HFFc6 (cell line): ENCODE results near the gene LRRC34. TPM values are rescaled to one million over a fixed set of nuclear protein-coding genes. Genes with fewer than 3 reads are reported as not detected.

Source experiments
- DNase-seq: peaks from one replicate; pipeline ENCODE4 v3.0.0-alpha.2; 2018
- H3K27ac Mint-ChIP-seq: 2 replicates; pipeline ENCODE4 v1.8.0; 2020; ENCODE audit warnings: mild to moderate bottlenecking, mixed read lengths
- H3K27me3 Mint-ChIP-seq: 2 replicates; pipeline ENCODE4 v1.8.0; 2021; ENCODE audit warnings: mild to moderate bottlenecking, moderate library complexity, mixed read lengths; ENCODE audit not compliant: insufficient read depth
- H3K36me3 Mint-ChIP-seq: 2 replicates; pipeline ENCODE4 v1.8.0; 2021; ENCODE audit warnings: low read depth, mixed read lengths
- H3K4me1 Mint-ChIP-seq: 2 replicates; pipeline ENCODE4 v1.8.0; 2020; ENCODE audit warnings: low read depth, mixed read lengths
- H3K4me3 Mint-ChIP-seq: 2 replicates; pipeline ENCODE4 v1.8.0; 2020; ENCODE audit warnings: mild to moderate bottlenecking, moderate library complexity, mixed read lengths
- H3K9me3 Mint-ChIP-seq: 2 replicates; pipeline ENCODE4 v1.8.0; 2020; ENCODE audit warnings: mild to moderate bottlenecking, mixed read lengths
- CTCF ChIP-seq: fragments of 200-600 bp; sonication (generic); IDR thresholded peaks from 2 replicates; pipeline ENCODE4 v1.5.0; 2021; ENCODE audit warnings: antibody characterized with exemption, mild to moderate bottlenecking
- total RNA-seq, 6 experiments: library from RNA; stranded (reverse); fragmentation: NEBNext Ultra II Directional; extraction: Animal tissue kit (Norgen Biotek cat#: 25700); gene quantifications; 2 replicates in 1 of 6; 3 replicates in 5 of 6; pipeline ENCODE4 v1.2.3, GENCODE V29; 2021

Gene LRRC34
- total RNA-seq, 6 experiments from 2014 or later, result 0.59 to 1.5 (median 0.94) TPM

GRCh38 chr3:169772897-169773816 is 39.5 kb downstream of the LRRC34 start, which contains the start of gene MYNN:
Gene MYNN (plus strand): TSS chr3:169773396. CDS start chr3:169774296, 900 bp downstream.
- H3K4me1 Mint-ChIP-seq, result peaks cover 39% of the 10 kb centered on the region
- peaks cover 21% of the 10 kb centered on the region for H3K36me3 Mint-ChIP-seq
- TF ChIP-seq CTCF, result peak; percentile 51
- H3K9me3 Mint-ChIP-seq, result no peaks in the 10 kb centered on the region
- peak within 1 kb of the TSS; percentile 99 for H3K27ac Mint-ChIP-seq
- peak within 1 kb of the TSS; percentile 99 for H3K4me3 Mint-ChIP-seq
- H3K27me3 Mint-ChIP-seq, result peaks cover 7% of the 10 kb centered on the region
- peak; percentile 82 for DNase-seq

GRCh38 chr3:169772305-169772896 is 40.3 kb downstream of the LRRC34 start:
- H3K27ac Mint-ChIP-seq, result peak overlapping the region; percentile 99
- peak; percentile 66 for DNase-seq
- peaks cover 19% of the 10 kb centered on the region for H3K36me3 Mint-ChIP-seq
- peak overlapping the region; percentile 99 for H3K4me3 Mint-ChIP-seq
- no peak for TF ChIP-seq CTCF
- peaks cover 7% of the 10 kb centered on the region for H3K27me3 Mint-ChIP-seq
- H3K9me3 Mint-ChIP-seq, result no peaks in the 10 kb centered on the region
- H3K4me1 Mint-ChIP-seq, result peaks cover 39% of the 10 kb centered on the region

GRCh38 chr3:169771497-169772304 is 41.0 kb downstream of the LRRC34 start:
- Mint-ChIP-seq H3K36me3 (peaks cover 16% of the 10 kb centered on the region), H3K27ac (peak overlapping the region; percentile 99), H3K9me3 (no peaks in the 10 kb centered on the region), H3K4me1 (peaks cover 39% of the 10 kb centered on the region), H3K4me3 (peak overlapping the region; percentile 99), H3K27me3 (peaks cover 7% of the 10 kb centered on the region)
- TF ChIP-seq CTCF, result no peak
- DNase-seq, result peak; percentile 65

- H3K9me3 Mint-ChIP-seq, result peaks cover 8% of the 10 kb centered on the region
- peaks cover 7% of the 10 kb centered on the region for H3K27me3 Mint-ChIP-seq
- no peak for TF ChIP-seq CTCF
- peaks cover 19% of the 10 kb centered on the region for H3K36me3 Mint-ChIP-seq
- peak; percentile 32 for DNase-seq
- peak within 1 kb of the TSS; percentile 92 for H3K4me3 Mint-ChIP-seq
- H3K27ac Mint-ChIP-seq, result peak within 1 kb of the TSS; percentile 91
- H3K4me1 Mint-ChIP-seq, result peaks cover 28% of the 10 kb centered on the region
These were observed 43.2 kb downstream of the LRRC34 start, which contains the start of gene ACTRT3 for GRCh38 chr3:169769287-169770181. Gene ACTRT3 (minus strand): TSS chr3:169769561. CDS start chr3:169769520, 41 bp downstream.
